H1 (cell line): Measurements from ENCODE around the gene KIAA0513. TPM values are rescaled to one million over a fixed set of nuclear protein-coding genes. Genes with fewer than 3 reads are reported as not detected.

ENCODE experiments used
- BCL11A ChIP-seq, 2 experiments: IDR thresholded peaks; one replicate each; pipeline ENCODE4 v1.6.1; 2011; ENCODE audit warnings: low read depth in 2 of 2, low read length in 2 of 2, mild to moderate bottlenecking in 2 of 2
- CBX5 ChIP-seq: fragments of 300-800, 300-1000 bp; sonication (generic); IDR thresholded peaks from 2 replicates; pipeline ENCODE4 v1.7.1; 2016; ENCODE audit warnings: antibody characterized with exemption, low read length, low read depth
- CHD7 ChIP-seq: fragments of 300-600 bp; sonication (generic); IDR thresholded peaks from 2 replicates; pipeline ENCODE4 v1.7.1; 2012; ENCODE audit warnings: low read length, moderate library complexity, mild to moderate bottlenecking, inconsistent platforms; ENCODE audit not compliant: insufficient replicate concordance
- EP300 ChIP-seq, 2 experiments: IDR thresholded peaks; 1 replicate in 1 of 2; 2 replicates in 1 of 2; pipeline ENCODE4 v1.6.1; 2011 to 2012; ENCODE audit warnings: low read depth in 2 of 2, low read length in 2 of 2, mild to moderate bottlenecking in 2 of 2, borderline replicate concordance in 1 of 2, inconsistent platforms in 1 of 2, moderate library complexity in 1 of 2
- GABPA ChIP-seq: IDR thresholded peaks from 2 replicates; pipeline ENCODE4 v1.6.1; 2011; ENCODE audit warnings: mild to moderate bottlenecking, low read length, moderate library complexity, borderline replicate concordance; ENCODE audit not compliant: insufficient read depth
- JUN ChIP-seq: IDR thresholded peaks from 2 replicates; pipeline ENCODE4 v1.6.1; 2011; ENCODE audit warnings: low read depth, mild to moderate bottlenecking, improper control_type of control experiment, low read length
- JUND ChIP-seq: IDR thresholded peaks from 2 replicates; pipeline ENCODE4 v1.6.1; 2011; ENCODE audit warnings: mild to moderate bottlenecking, improper control_type of control experiment, low read length
- PHF8 ChIP-seq: fragments of 200-600 bp; sonication (generic); conservative IDR thresholded peaks from 2 replicates; pipeline ENCODE4 v1.7.1; 2012; ENCODE audit warnings: low read depth, mild to moderate bottlenecking, inconsistent platforms, low read length, moderate library complexity
- SP2 ChIP-seq: IDR thresholded peaks from 2 replicates; pipeline ENCODE4 v1.6.1; 2012; ENCODE audit warnings: mild to moderate bottlenecking, low read length, inconsistent platforms
- SUZ12 ChIP-seq: fragments of 200-600 bp; sonication (generic); IDR thresholded peaks from 2 replicates; pipeline ENCODE4 v1.6.1; 2012; ENCODE audit warnings: mild to moderate bottlenecking, inconsistent platforms, low read length, moderate library complexity, mixed read lengths
- TAF1 ChIP-seq: IDR thresholded peaks from 2 replicates; pipeline ENCODE4 v1.6.1; 2011; ENCODE audit warnings: mild to moderate bottlenecking, low read depth, low read length
- YY1 ChIP-seq: IDR thresholded peaks from 2 replicates; pipeline ENCODE4 v1.6.1; 2011; ENCODE audit warnings: low read depth, mild to moderate bottlenecking, low read length
- polyA plus RNA-seq, 7 experiments: library from polyadenylated mRNA; depleted of rRNA in 3 of 7; stranded (reverse) in 5 of 7; unstranded in 2 of 7; fragments of >200 nt in 5 of 7; fragments of 200-250 nt in 2 of 7; gene quantifications; 1 replicate in 5 of 7; 2 replicates in 1 of 7; 4 replicates in 1 of 7; pipeline versions ENCODE4 v1.2.1 to v1.2.3, GENCODE V29; 2011 to 2013; ENCODE audit warnings: missing spikeins in 2 of 7, mixed read lengths in 2 of 7
- total RNA-seq: library from RNA; stranded (reverse); fragmentation: NEBNext Ultra II Directional; extraction: Animal tissue kit (Norgen Biotek cat#: 25700); gene quantifications from 2 replicates; pipeline ENCODE4 v1.2.1, GENCODE V29; 2021

Gene KIAA0513
- total and polyA plus RNA-seq, 2 of the 8 experiments (the other 6 are each of a cell fraction or from before 2014, with no cell fraction given) = 2.1 to 6.1 TPM

GRCh38 chr16:85092851-85093250, 65.3 kb downstream of the KIAA0513 start (continued):
- TF ChIP-seq CHD7 = no peak
- no peak for TF ChIP-seq JUND
- TF ChIP-seq SUZ12 = no peak
- no peak for TF ChIP-seq JUN
- no peak for TF ChIP-seq SP2
- no peak for TF ChIP-seq TAF1
- no peak for TF ChIP-seq YY1
- no peak for TF ChIP-seq BCL11A (IDR thresholded peaks at IDR 0.05; ENCODE audit: low read depth in 2 of 2, low read length in 2 of 2)
- TF ChIP-seq EP300 (IDR thresholded peaks at IDR 0.05; ENCODE audit: borderline replicate concordance in 1 of 2, low read depth in 2 of 2, low read length in 2 of 2) = no peak
- no peak for TF ChIP-seq CBX5
- no peak for TF ChIP-seq PHF8
- no peak for TF ChIP-seq GABPA
